Caco-2 (cell line): Measurements from ENCODE around the gene MOB3B. TPM values are rescaled to one million over a fixed set of nuclear protein-coding genes. Genes with fewer than 3 reads are reported as not detected.

Experiments used
- BruUV-seq: library from RNA; stranded (reverse); fragments of 400-500 nt; replicated peaks from 2 replicates; lab custom pipeline; 2021; lab: Mats Ljungman, UMichigan
- CTCF ChIA-PET: fragments of 300-600 bp; sonication (Branson Sonifier 250); formaldehyde crosslinking; loops from one replicate; lab custom pipeline; 2022; ENCODE audit warnings: antibody characterized with exemption; lab: Charles Lee
- POLR2A ChIA-PET: fragments of 300-600 bp; sonication (Branson Sonifier 250); formaldehyde crosslinking; loops from one replicate; lab custom pipeline; 2022; ENCODE audit warnings: antibody characterized with exemption; lab: Charles Lee
- DNase-seq, 2 experiments: peaks; one replicate each; pipeline versions ENCODE4 v3.0.0 to v3.0.0-alpha.2; 2020 to 2022
- H3K27me3 ChIP-seq: replicated peaks from 2 replicates; pipeline ENCODE4 v1.6.0; 2011; ENCODE audit warnings: low read length; ENCODE audit not compliant: control insufficient read depth, insufficient read depth
- H3K36me3 ChIP-seq: 2 replicates; pipeline ENCODE4 v1.5.1; 2011; ENCODE audit warnings: low read length; ENCODE audit not compliant: control insufficient read depth, insufficient read depth
- H3K4me1 ChIP-seq: fragments of 250-450 bp; sonication (Bioruptor Pico); 2 replicates; pipeline ENCODE4 v1.5.1; 2020; ENCODE audit warnings: mild to moderate bottlenecking
- H3K4me3 ChIP-seq: 2 replicates; pipeline ENCODE4 v1.5.1; 2011; ENCODE audit warnings: low read depth, mild to moderate bottlenecking, control low read depth, low read length
- H3K9me3 ChIP-seq: fragments of 250-450 bp; sonication (Bioruptor Pico); 2 replicates; pipeline ENCODE4 v1.5.1; 2020; ENCODE audit warnings: mild to moderate bottlenecking, moderate library complexity
- H3K27ac Mint-ChIP-seq: one replicate; pipeline ENCODE4 v1.8.0; 2022; ENCODE audit warnings: mixed read lengths; ENCODE audit not compliant: unreplicated experiment
- H3K27me3 Mint-ChIP-seq: one replicate; pipeline ENCODE4 v1.8.0; 2022; ENCODE audit warnings: mixed read lengths; ENCODE audit not compliant: insufficient read depth, unreplicated experiment
- H3K36me3 Mint-ChIP-seq: one replicate; pipeline ENCODE4 v1.8.0; 2022; ENCODE audit warnings: mild to moderate bottlenecking, mixed read lengths; ENCODE audit not compliant: insufficient read depth, unreplicated experiment
- H3K4me1 Mint-ChIP-seq: one replicate; pipeline ENCODE4 v1.8.0; 2022; ENCODE audit warnings: low read depth, mixed read lengths; ENCODE audit not compliant: unreplicated experiment
- H3K4me3 Mint-ChIP-seq: one replicate; pipeline ENCODE4 v1.8.0; 2022; ENCODE audit warnings: mild to moderate bottlenecking, moderate library complexity, mixed read lengths; ENCODE audit not compliant: unreplicated experiment
- H3K9me3 Mint-ChIP-seq: one replicate; pipeline ENCODE4 v1.8.0; 2022; ENCODE audit warnings: mixed read lengths; ENCODE audit not compliant: unreplicated experiment
- intact Hi-C: fragments of 100-400 bp; cut with micrococcal nuclease; formaldehyde crosslinking; loops from one replicate; pipeline ENCODE4 v1.10.0; 2022; ENCODE audit not compliant: unreplicated experiment
- total RNA-seq: library from RNA; stranded (reverse); gene quantifications from 2 replicates; pipeline ENCODE4 v1.2.3, GENCODE V29; 2022
- TF ChIP-seq, protein P1 (sequence below), 2 experiments: fragments of 200-600 bp in 1 of 2; IDR thresholded peaks; 1 replicate in 1 of 2; 2 replicates in 1 of 2; pipeline versions ENCODE4 v1.5.1 to v1.8.0; 2011 to 2022; ENCODE audit warnings: antibody characterized with exemption in 1 of 2, control low read depth in 1 of 2, inconsistent platforms in 1 of 2, low read depth in 1 of 2, low read length in 1 of 2, mild to moderate bottlenecking in 1 of 2, moderate library complexity in 1 of 2; ENCODE audit not compliant: insufficient read depth in 1 of 2, severe bottlenecking in 1 of 2, unreplicated experiment in 1 of 2

Gene MOB3B
- total RNA-seq, 1 experiment from 2014 or later = 5.3 TPM

DNA sequence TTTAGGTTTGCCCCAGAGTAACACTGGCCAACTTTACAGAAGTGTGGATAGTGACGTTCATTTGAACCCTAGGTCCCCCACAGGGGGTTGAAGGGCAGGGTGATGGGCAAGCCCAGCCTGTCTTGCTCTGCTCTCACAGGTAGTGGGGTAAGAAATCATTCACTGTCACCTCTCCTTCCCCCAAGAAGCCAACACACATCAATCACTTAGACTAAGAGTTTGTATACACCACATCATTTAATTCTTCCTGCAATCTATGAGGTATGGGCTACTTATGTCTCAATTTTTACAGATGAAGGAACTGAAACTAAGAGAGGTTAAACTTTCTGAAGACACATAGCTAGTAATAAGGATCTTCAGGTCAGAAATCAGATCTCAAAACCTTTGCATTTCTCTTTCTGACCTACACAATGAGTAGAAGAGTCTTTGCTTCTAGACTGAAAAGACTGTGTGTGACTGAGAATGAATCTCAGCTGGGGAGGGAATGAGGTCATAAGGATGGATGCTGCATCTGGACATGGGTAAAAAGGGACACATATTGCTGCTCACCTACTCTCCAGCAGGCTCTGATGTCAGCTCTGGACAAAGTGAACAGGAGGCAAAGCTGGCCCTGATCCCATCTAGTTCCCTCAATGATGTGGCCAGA is 151.7 kb downstream of the MOB3B start:
- ChIA-PET CTCF (no interaction called here), POLR2A (no interaction called here)
- Mint-ChIP-seq H3K27ac (peak overlapping the region; percentile 48), H3K4me1 (peaks cover 5% of the 10 kb centered on the region), H3K27me3 (no peaks in the 10 kb centered on the region), H3K4me3 (no peak overlapping the region), H3K9me3 (no peaks in the 10 kb centered on the region), H3K36me3 (peaks cover 6% of the 10 kb centered on the region)
- TF ChIP-seq, protein P1, sequence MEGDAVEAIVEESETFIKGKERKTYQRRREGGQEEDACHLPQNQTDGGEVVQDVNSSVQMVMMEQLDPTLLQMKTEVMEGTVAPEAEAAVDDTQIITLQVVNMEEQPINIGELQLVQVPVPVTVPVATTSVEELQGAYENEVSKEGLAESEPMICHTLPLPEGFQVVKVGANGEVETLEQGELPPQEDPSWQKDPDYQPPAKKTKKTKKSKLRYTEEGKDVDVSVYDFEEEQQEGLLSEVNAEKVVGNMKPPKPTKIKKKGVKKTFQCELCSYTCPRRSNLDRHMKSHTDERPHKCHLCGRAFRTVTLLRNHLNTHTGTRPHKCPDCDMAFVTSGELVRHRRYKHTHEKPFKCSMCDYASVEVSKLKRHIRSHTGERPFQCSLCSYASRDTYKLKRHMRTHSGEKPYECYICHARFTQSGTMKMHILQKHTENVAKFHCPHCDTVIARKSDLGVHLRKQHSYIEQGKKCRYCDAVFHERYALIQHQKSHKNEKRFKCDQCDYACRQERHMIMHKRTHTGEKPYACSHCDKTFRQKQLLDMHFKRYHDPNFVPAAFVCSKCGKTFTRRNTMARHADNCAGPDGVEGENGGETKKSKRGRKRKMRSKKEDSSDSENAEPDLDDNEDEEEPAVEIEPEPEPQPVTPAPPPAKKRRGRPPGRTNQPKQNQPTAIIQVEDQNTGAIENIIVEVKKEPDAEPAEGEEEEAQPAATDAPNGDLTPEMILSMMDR (IDR thresholded peaks at IDR 0.05; ENCODE audit: insufficient read depth in 1 of 2, low read depth in 1 of 2, low read length in 1 of 2, severe bottlenecking in 1 of 2, unreplicated experiment in 1 of 2) = no peak
- intact Hi-C loops = no loop called here
- Histone ChIP-seq H3K4me1 (peaks cover 65% of the 10 kb centered on the region), H3K36me3 (no peaks in the 10 kb centered on the region), H3K9me3 (no peaks in the 10 kb centered on the region), H3K4me3 (no peak overlapping the region), H3K27me3 (no peaks in the 10 kb centered on the region)
- no TSS peak for BruUV-seq
- no peak for DNase-seq

DNA sequence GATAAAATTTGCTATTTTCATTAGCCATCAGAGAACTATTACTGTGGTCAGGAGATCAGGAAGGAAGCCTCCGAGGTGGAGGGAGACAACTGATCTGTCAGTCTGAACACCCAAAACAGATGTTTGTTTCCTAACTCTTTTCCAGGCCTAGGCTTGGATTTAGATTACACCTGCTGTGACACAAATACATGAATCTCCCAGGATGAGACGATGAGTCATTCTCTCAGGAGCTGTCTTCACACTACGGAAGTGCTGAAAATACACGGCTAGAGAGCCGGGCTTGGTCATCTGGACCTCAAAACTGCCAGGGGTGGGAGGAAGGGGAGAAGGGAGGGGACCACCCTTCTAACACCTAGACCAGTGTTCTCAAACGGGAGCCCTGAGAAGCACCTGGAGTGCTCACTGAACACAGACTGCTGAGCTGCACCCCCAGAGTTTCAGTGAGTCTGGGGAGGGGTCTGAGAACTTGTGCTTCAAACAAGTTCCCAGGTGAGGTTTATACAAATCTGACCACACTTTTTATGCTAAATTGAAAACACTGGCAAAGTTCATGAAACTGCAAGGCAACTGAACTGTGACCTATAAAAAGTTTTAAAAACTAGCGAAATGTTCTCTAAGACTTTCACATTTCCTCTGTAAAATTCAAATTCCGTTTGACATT is 152.3 kb downstream of the MOB3B start:
- ChIA-PET CTCF (no interaction called here), POLR2A (no interaction called here)
- TF ChIP-seq, protein P1 (IDR thresholded peaks at IDR 0.05; ENCODE audit: insufficient read depth in 1 of 2, low read depth in 1 of 2, low read length in 1 of 2, severe bottlenecking in 1 of 2, unreplicated experiment in 1 of 2) = no peak
- Mint-ChIP-seq H3K9me3 (no peaks in the 10 kb centered on the region), H3K4me1 (peaks cover 6% of the 10 kb centered on the region), H3K27me3 (no peaks in the 10 kb centered on the region), H3K36me3 (peaks cover 2% of the 10 kb centered on the region), H3K4me3 (no peak overlapping the region), H3K27ac (peak overlapping the region; percentile 32)
- no peak for DNase-seq
- intact Hi-C loops = no loop called here
- H3K36me3 ChIP-seq = no peaks in the 10 kb centered on the region
- no peak overlapping the region for H3K4me3 ChIP-seq
- peaks cover 65% of the 10 kb centered on the region for H3K4me1 ChIP-seq
- no peaks in the 10 kb centered on the region for H3K9me3 ChIP-seq
- BruUV-seq = no TSS peak
- no peaks in the 10 kb centered on the region for H3K27me3 ChIP-seq

DNA sequence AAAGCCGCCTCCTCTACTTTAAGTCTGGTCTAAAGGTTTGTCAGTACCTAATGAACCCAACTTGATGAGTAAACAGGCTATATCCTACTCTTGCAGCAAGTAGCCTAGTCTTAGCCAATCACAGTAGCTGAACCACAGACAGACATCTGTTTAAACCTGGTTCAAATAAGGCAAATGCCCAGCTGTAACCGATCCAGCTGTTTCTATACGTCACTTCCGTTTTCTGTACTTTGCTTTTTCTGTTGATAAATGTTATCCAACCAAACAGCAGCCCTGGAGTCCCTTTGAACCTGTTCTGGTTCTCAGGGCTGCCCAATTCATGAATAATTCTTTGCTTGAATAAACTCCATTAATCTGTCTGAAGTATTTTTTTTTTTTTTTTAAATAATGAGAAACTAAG is 155.8 kb downstream of the MOB3B start:
- peaks cover 4% of the 10 kb centered on the region for H3K36me3 Mint-ChIP-seq
- Histone ChIP-seq H3K27me3 (no peaks in the 10 kb centered on the region), H3K4me1 (peaks cover 61% of the 10 kb centered on the region), H3K9me3 (no peaks in the 10 kb centered on the region), H3K36me3 (no peaks in the 10 kb centered on the region), H3K4me3 (no peak overlapping the region)
- H3K9me3 Mint-ChIP-seq = peaks cover 8% of the 10 kb centered on the region
- intact Hi-C loops = loop anchor here (2.0 to 5.0 kb wide), 2 partner anchors 13 to 42 kb away; no protein-coding TSS in a partner anchor
- TF ChIP-seq, protein P1 (IDR thresholded peaks at IDR 0.05; ENCODE audit: insufficient read depth in 1 of 2, low read depth in 1 of 2, low read length in 1 of 2, severe bottlenecking in 1 of 2, unreplicated experiment in 1 of 2) = no peak
- H3K27ac Mint-ChIP-seq = no peak overlapping the region
- CTCF ChIA-PET = no interaction called here
- BruUV-seq = no TSS peak
- no peaks in the 10 kb centered on the region for H3K27me3 Mint-ChIP-seq
- H3K4me1 Mint-ChIP-seq = peaks cover 22% of the 10 kb centered on the region
- POLR2A ChIA-PET = no interaction called here
- no peak overlapping the region for H3K4me3 Mint-ChIP-seq
- DNase-seq = no peak
